OCI-LY7 (cell line): ENCODE results near the gene ALKAL2. TPM values are rescaled to one million over a fixed set of nuclear protein-coding genes. Genes with fewer than 3 reads are reported as not detected.

ENCODE experiments used
- BruUV-seq: library from RNA; stranded (reverse); fragments of 400-500 nt; replicated peaks from 2 replicates; lab custom pipeline; 2021; lab: Mats Ljungman, UMichigan
- CTCF ChIA-PET: fragments of 300-600 bp; sonication (Branson Sonifier 250); formaldehyde crosslinking; loops from one replicate; lab custom pipeline; 2022; ENCODE audit warnings: antibody characterized with exemption; ENCODE audit not compliant: unreplicated experiment; lab: Charles Lee
- POLR2A ChIA-PET: fragments of 300-600 bp; sonication (Branson Sonifier 250); formaldehyde crosslinking; loops from one replicate; lab custom pipeline; 2022; ENCODE audit warnings: antibody characterized with exemption; lab: Charles Lee
- DNase-seq: peaks from one replicate; pipeline ENCODE4 v3.0.0-alpha.2; 2015; ENCODE audit warnings: low spot score
- H2AFZ ChIP-seq: fragments of 200-600 bp; sonication (generic), shearing (Covaris generic); 2 replicates; pipeline ENCODE4 v1.6.1; 2014; ENCODE audit warnings: mild to moderate bottlenecking, antibody characterized with exemption, low read length, moderate library complexity
- H3K27ac ChIP-seq: fragments of 200-600 bp; sonication (generic); 2 replicates; pipeline ENCODE4 v1.5.1; 2014; ENCODE audit warnings: mixed run types, low read depth, mild to moderate bottlenecking, moderate library complexity, low read length, inconsistent platforms; ENCODE audit not compliant: poor library complexity, severe bottlenecking
- H3K36me3 ChIP-seq: fragments of 200-600 bp; sonication (generic); 2 replicates; pipeline ENCODE4 v1.6.1; 2014; ENCODE audit warnings: mild to moderate bottlenecking, antibody characterized with exemption, low read length, moderate library complexity, mixed read lengths; ENCODE audit not compliant: insufficient read depth
- H3K4me1 ChIP-seq: fragments of 200-600 bp; sonication (generic); 2 replicates; pipeline ENCODE4 v1.5.1; 2014; ENCODE audit warnings: mild to moderate bottlenecking, low read length; ENCODE audit not compliant: insufficient read depth, poor library complexity, severe bottlenecking
- H3K4me2 ChIP-seq: fragments of 200-600 bp; sonication (generic); 2 replicates; pipeline ENCODE4 v1.6.1; 2014; ENCODE audit warnings: mild to moderate bottlenecking, low read length
- H3K4me3 ChIP-seq: fragments of 200-600 bp; sonication (generic); 2 replicates; pipeline ENCODE4 v1.5.1; 2014; ENCODE audit warnings: mild to moderate bottlenecking, low read depth, low read length; ENCODE audit not compliant: poor library complexity, severe bottlenecking
- H3K79me2 ChIP-seq: fragments of 200-600 bp; sonication (generic); 2 replicates; pipeline ENCODE4 v1.6.1; 2016; ENCODE audit warnings: low read depth, mild to moderate bottlenecking, low read length, moderate library complexity, mixed read lengths; ENCODE audit not compliant: insufficient read depth
- H3K9me2 ChIP-seq: fragments of 200-600 bp; sonication (generic); 2 replicates; pipeline ENCODE4 v1.6.1; 2016; ENCODE audit warnings: mild to moderate bottlenecking, low read length, mixed read lengths; ENCODE audit not compliant: insufficient read depth
- H3K9me3 ChIP-seq: fragments of 200-600 bp; sonication (generic); 2 replicates; pipeline ENCODE4 v1.6.1; 2014; ENCODE audit warnings: mild to moderate bottlenecking, mixed run types, low read length, mixed read lengths
- H4K20me1 ChIP-seq: fragments of 200-600 bp; sonication (generic); 2 replicates; pipeline ENCODE4 v1.6.1; 2014; ENCODE audit warnings: mild to moderate bottlenecking, antibody characterized with exemption, low read length, moderate library complexity, mixed read lengths; ENCODE audit not compliant: insufficient read depth
- CTCF ChIP-seq: fragments of 200-600 bp; sonication (generic); conservative IDR thresholded peaks from 2 replicates; pipeline ENCODE4 v1.5.1; 2014; ENCODE audit warnings: mild to moderate bottlenecking, antibody characterized with exemption, low read length, moderate library complexity, mixed read lengths
- EZH2phosphoT487 ChIP-seq: fragments of 200-600 bp; sonication (generic); IDR thresholded peaks from 2 replicates; pipeline ENCODE4 v1.6.1; 2018; ENCODE audit warnings: low read depth, borderline replicate concordance, mild to moderate bottlenecking, mixed run types, antibody characterized with exemption, low read length, moderate library complexity, mixed read lengths
- intact Hi-C: fragments of 100-400 bp; cut with micrococcal nuclease; formaldehyde crosslinking; loops from one replicate; pipeline ENCODE4 v1.10.0; 2022; ENCODE audit not compliant: unreplicated experiment
- total RNA-seq, 2 experiments: library from RNA; depleted of rRNA in 1 of 2; stranded (reverse); fragments of >200 nt in 1 of 2; shearing (Covaris generic) in 1 of 2; gene quantifications; 2 replicates each; pipeline ENCODE4 v1.2.3, GENCODE V29; 2014 to 2022

The ALKAL2 gene
- total RNA-seq, 2 experiments from 2014 or later, result not detected

DNA sequence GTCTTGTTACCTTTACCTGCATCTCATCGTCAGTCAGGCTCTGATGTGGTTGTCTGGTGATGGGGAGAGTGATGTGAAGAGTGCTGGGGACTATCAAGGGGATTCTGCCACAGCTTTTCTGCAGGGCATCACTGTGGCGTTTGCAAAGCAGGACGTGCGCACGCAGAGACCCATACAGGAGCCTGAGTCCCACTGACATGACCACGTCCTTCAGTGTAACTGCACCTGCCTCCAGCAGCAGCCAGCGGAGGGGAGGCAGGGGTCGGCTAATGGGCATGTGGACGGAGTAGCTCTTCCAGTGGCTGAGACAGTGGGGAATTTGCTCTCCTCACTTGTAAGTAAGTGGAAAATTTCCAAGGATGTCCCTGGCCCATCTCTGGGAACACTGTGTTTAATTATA lies 6.5 kb downstream of the ALKAL2 start:
- intact Hi-C loops, result no loop called here
- Histone ChIP-seq H3K4me1 (no peaks in the 10 kb centered on the region), H2AFZ (no peak overlapping the region), H3K9me3 (no peaks in the 10 kb centered on the region), H4K20me1 (peaks cover 3% of the 10 kb centered on the region; the same call in 1 of the 2 replicates), H3K4me2 (no peak overlapping the region), H3K27ac (no peak overlapping the region), H3K9me2 (no peaks in the 10 kb centered on the region), H3K4me3 (no peak overlapping the region), H3K79me2 (peaks cover 9% of the 10 kb centered on the region), H3K36me3 (peaks cover 72% of the 10 kb centered on the region)
- POLR2A ChIA-PET, result no interaction called here
- CTCF ChIA-PET, result no interaction called here
- TF ChIP-seq EZH2phosphoT487, result no peak
- TF ChIP-seq CTCF, result no peak
- no TSS peak for BruUV-seq
- DNase-seq, result no peak

DNA sequence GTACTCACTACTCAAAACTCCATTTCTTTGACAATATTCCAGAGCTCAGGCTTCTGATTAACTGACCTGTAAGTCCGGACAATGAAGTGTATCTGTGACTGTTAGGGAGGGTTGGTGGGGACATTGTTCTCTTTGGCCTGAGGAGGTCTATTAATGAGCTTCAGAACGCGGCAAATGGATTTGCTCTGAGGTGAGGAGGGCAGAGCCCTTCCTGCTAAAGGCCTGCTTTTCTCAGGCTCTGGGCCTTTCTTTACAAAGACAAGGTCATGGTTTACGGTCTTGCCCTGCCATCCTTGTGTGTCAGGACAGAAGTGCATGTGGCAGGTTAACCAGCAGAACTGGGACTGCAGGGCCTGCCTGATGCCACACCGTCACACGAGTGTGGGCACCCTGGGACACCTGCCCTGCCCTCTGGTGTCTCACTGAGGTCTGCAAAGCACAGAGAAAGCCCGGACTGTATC lies 7.2 kb downstream of the ALKAL2 start:
- no peak overlapping the region for H3K4me3 ChIP-seq
- intact Hi-C loops, result no loop called here
- DNase-seq, result no peak
- CTCF ChIA-PET, result no interaction called here
- no peak overlapping the region for H3K4me2 ChIP-seq
- no TSS peak for BruUV-seq
- peaks cover 4% of the 10 kb centered on the region for H3K4me1 ChIP-seq
- no peak overlapping the region for H2AFZ ChIP-seq
- H3K27ac ChIP-seq, result no peak overlapping the region
- H3K36me3 ChIP-seq, result peaks cover 79% of the 10 kb centered on the region
- no peaks in the 10 kb centered on the region for H3K9me3 ChIP-seq
- H4K20me1 ChIP-seq, result peaks cover 10% of the 10 kb centered on the region
- no peaks in the 10 kb centered on the region for H3K9me2 ChIP-seq
- POLR2A ChIA-PET, result no interaction called here
- TF ChIP-seq CTCF (no peak), EZH2phosphoT487 (no peak)
- peaks cover 16% of the 10 kb centered on the region for H3K79me2 ChIP-seq

GRCh38 chr2:279956-280649 lies 7.8 kb downstream of the ALKAL2 start:
- no peak for DNase-seq
- Histone ChIP-seq H3K9me3 (no peaks in the 10 kb centered on the region), H3K79me2 (peaks cover 22% of the 10 kb centered on the region), H3K27ac (no peak overlapping the region), H2AFZ (no peak overlapping the region), H3K4me2 (no peak overlapping the region), H3K4me1 (peaks cover 9% of the 10 kb centered on the region), H3K9me2 (no peaks in the 10 kb centered on the region), H3K4me3 (no peak overlapping the region), H4K20me1 (peaks cover 16% of the 10 kb centered on the region), H3K36me3 (peaks cover 84% of the 10 kb centered on the region)
- intact Hi-C loops, result no loop called here
- BruUV-seq, result no TSS peak
- CTCF ChIA-PET, result no interaction called here
- POLR2A ChIA-PET, result no interaction called here
- no peak for TF ChIP-seq EZH2phosphoT487
- no peak for TF ChIP-seq CTCF
